Natural killer cell (primary cell): ENCODE results near the gene FGFRL1. TPM values are rescaled to one million over a fixed set of nuclear protein-coding genes. Genes with fewer than 3 reads are reported as not detected.

Experiments
- ATAC-seq, 3 donors: fragments of 150-1000 bp in 2 of 3; fragments of 200-7000 bp in 1 of 3; cut with Tn5 transposase; 1 replicate in 1 of 3; 2 replicates in 2 of 3; pipeline ENCODE4 v1.10.0; 2021; ENCODE audit warnings: mild to moderate bottlenecking in 2 of 3, moderate library complexity in 2 of 3
- DNase-seq, 2 donors: peaks; one replicate each; pipeline versions ENCODE4 v3.0.0 to v3.0.0-alpha.2; 2013 to 2021; ENCODE audit warnings: mixed read lengths in 1 of 2
- H3K27ac ChIP-seq: one replicate; pipeline ENCODE4 v1.5.1; 2013; ENCODE audit warnings: mild to moderate bottlenecking, low read length
- H3K27me3 ChIP-seq: one replicate; pipeline ENCODE4 v1.6.1; 2013; ENCODE audit warnings: low read length; ENCODE audit not compliant: control insufficient read depth, insufficient read depth
- H3K36me3 ChIP-seq: one replicate; pipeline ENCODE4 v1.6.1; 2013; ENCODE audit warnings: low read length; ENCODE audit not compliant: control insufficient read depth, insufficient read depth
- H3K4me1 ChIP-seq: one replicate; pipeline ENCODE4 v1.6.1; 2013; ENCODE audit warnings: low read length; ENCODE audit not compliant: control insufficient read depth, insufficient read depth
- H3K4me3 ChIP-seq: one replicate; pipeline ENCODE4 v1.5.1; 2013; ENCODE audit warnings: low read length
- H3K9me3 ChIP-seq: one replicate; pipeline ENCODE4 v1.6.1; 2013; ENCODE audit warnings: low read length; ENCODE audit not compliant: control insufficient read depth, insufficient read depth
- H3K27ac Mint-ChIP-seq, 2 donors: one replicate each; pipeline ENCODE4 v1.8.0; 2022; ENCODE audit warnings: mild to moderate bottlenecking in 2 of 2, mixed read lengths in 2 of 2, moderate library complexity in 1 of 2
- H3K27me3 Mint-ChIP-seq, 2 donors: one replicate each; pipeline ENCODE4 v1.8.0; 2022; ENCODE audit warnings: low read depth in 2 of 2, mixed read lengths in 2 of 2
- H3K36me3 Mint-ChIP-seq: one replicate; pipeline ENCODE4 v1.8.0; 2022; ENCODE audit warnings: mixed read lengths
- H3K4me1 Mint-ChIP-seq, 2 donors: one replicate each; pipeline ENCODE4 v1.8.0; 2022; ENCODE audit warnings: mixed read lengths in 2 of 2
- H3K4me3 Mint-ChIP-seq: one replicate; pipeline ENCODE4 v1.8.0; 2022; ENCODE audit warnings: mild to moderate bottlenecking, moderate library complexity, mixed read lengths
- H3K9me3 Mint-ChIP-seq, 2 donors: one replicate each; pipeline ENCODE4 v1.8.0; 2022; ENCODE audit warnings: mixed read lengths in 2 of 2
- WGBS: methylation state at CpG from one replicate; pipeline ENCODE4 v1.1.7; 2013; ENCODE audit warnings: missing lambda C conversion rate; ENCODE audit not compliant: insufficient coverage; 5-methylcytosine and 5-hydroxymethylcytosine counted together
- intact Hi-C: fragments of 100-400 bp; cut with micrococcal nuclease; formaldehyde crosslinking; loops from one replicate; pipeline ENCODE4 v1.14.2; 2022
- total RNA-seq, 4 donors: library from RNA; stranded (reverse); fragments of 120-200 nt in 1 of 4; gene quantifications; one replicate each; pipeline versions ENCODE4 v1.2.3 to v1.2.4, GENCODE V29; 2013 to 2022
- TF ChIP-seq, protein P1 (sequence below): fragments of 200-600 bp; IDR thresholded peaks from one replicate; pipeline ENCODE4 v1.8.0; 2022; ENCODE audit warnings: antibody characterized with exemption

FGFRL1 gene
- total RNA-seq, 3 donors from 2014 or later (not counting 1 experiment from before 2014, with no cell fraction given), result 28.0 to 39.8 (median 32.5) TPM

DNA sequence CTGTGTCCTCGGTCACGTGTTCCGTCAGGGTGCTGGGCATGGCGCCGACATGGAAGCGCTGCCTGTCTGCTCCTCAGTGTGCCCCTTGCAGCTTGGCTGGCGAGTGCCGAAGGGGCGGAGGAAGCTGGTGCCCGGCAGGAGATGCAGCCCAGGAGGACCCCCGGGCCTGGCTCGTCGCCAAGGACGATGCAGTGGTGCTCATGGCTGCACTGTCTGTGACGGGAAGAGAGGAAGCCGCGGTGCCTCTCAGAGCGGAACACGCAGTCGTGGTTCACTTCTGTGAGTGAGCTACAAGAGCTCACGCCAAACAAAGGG, 38.1 kb downstream of the FGFRL1 start:
- no peak overlapping the region for H3K27ac ChIP-seq
- H3K27ac Mint-ChIP-seq, result no peak overlapping the region
- TF ChIP-seq, protein P1, sequence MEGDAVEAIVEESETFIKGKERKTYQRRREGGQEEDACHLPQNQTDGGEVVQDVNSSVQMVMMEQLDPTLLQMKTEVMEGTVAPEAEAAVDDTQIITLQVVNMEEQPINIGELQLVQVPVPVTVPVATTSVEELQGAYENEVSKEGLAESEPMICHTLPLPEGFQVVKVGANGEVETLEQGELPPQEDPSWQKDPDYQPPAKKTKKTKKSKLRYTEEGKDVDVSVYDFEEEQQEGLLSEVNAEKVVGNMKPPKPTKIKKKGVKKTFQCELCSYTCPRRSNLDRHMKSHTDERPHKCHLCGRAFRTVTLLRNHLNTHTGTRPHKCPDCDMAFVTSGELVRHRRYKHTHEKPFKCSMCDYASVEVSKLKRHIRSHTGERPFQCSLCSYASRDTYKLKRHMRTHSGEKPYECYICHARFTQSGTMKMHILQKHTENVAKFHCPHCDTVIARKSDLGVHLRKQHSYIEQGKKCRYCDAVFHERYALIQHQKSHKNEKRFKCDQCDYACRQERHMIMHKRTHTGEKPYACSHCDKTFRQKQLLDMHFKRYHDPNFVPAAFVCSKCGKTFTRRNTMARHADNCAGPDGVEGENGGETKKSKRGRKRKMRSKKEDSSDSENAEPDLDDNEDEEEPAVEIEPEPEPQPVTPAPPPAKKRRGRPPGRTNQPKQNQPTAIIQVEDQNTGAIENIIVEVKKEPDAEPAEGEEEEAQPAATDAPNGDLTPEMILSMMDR, result no peak
- H3K36me3 Mint-ChIP-seq, result no peaks in the 10 kb centered on the region
- no peaks in the 10 kb centered on the region for H3K9me3 Mint-ChIP-seq
- no peak overlapping the region for H3K4me3 Mint-ChIP-seq
- intact Hi-C loops, result no loop called here
- peaks cover 6% of the 10 kb centered on the region for H3K27me3 ChIP-seq
- no peaks in the 10 kb centered on the region for H3K9me3 ChIP-seq
- no peaks in the 10 kb centered on the region for H3K36me3 ChIP-seq
- H3K4me1 ChIP-seq, result no peaks in the 10 kb centered on the region
- ATAC-seq, result no peak
- 83% methylated on average over 21 of the region's 21 CpGs for WGBS
- peaks cover 24 to 32% of the 10 kb centered on the region in 2 donors for H3K27me3 Mint-ChIP-seq
- DNase-seq, result peak in 1 of 2 donors; percentile 14
- no peak overlapping the region for H3K4me3 ChIP-seq
- no peaks in the 10 kb centered on the region for H3K4me1 Mint-ChIP-seq

DNA sequence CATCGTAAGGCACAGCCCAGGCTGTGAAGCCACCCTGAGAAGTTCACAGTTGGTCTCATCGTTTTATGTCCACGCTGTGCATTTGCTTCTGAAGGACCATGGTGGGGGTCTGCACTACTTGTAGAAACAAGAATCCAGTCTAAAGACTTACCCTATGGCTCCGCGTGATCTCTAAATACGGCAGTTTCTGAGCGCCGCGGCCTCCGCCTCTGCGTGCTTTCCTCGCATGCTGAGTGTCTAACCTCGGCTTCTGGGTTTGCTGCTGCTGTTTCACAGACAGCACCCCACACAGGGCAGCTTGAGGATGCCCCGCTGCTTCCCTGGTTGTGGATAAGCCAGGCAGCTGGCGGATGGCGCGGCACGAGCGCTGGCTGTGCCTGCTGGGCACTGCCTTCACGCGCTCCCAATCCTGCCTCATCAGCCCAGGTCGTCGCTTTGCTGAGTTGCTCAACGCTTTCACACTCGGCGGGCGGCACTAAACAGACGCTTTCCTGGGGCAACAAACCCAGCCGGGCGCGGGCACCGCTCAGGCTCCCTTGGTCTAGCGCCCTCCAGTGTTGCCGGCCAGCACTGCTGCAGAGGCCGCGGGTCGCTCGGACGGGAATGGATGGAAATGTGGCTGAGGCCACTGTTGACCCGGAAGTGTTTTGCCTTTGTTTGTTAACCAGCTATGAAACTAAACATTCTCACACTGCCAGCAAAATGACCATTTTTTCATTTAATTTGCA, 39.2 kb downstream of the FGFRL1 start:
- H3K27ac Mint-ChIP-seq, result no peak overlapping the region
- Histone ChIP-seq H3K4me1 (peaks cover 6% of the 10 kb centered on the region), H3K4me3 (no peak overlapping the region), H3K9me3 (no peaks in the 10 kb centered on the region), H3K36me3 (no peaks in the 10 kb centered on the region), H3K27ac (no peak overlapping the region), H3K27me3 (peaks cover 3% of the 10 kb centered on the region)
- no peak for ATAC-seq
- WGBS, result 83% methylated on average over 40 of the region's 40 CpGs
- intact Hi-C loops, result no loop called here
- TF ChIP-seq, protein P1, result no peak
- peaks cover 20 to 22% of the 10 kb centered on the region in 2 donors for H3K27me3 Mint-ChIP-seq
- no peaks in the 10 kb centered on the region for H3K9me3 Mint-ChIP-seq
- H3K4me3 Mint-ChIP-seq, result no peak overlapping the region
- H3K36me3 Mint-ChIP-seq, result no peaks in the 10 kb centered on the region
- peaks cover under 1 to 1% of the 10 kb centered on the region in 2 donors for H3K4me1 Mint-ChIP-seq
- DNase-seq, result no peak

DNA sequence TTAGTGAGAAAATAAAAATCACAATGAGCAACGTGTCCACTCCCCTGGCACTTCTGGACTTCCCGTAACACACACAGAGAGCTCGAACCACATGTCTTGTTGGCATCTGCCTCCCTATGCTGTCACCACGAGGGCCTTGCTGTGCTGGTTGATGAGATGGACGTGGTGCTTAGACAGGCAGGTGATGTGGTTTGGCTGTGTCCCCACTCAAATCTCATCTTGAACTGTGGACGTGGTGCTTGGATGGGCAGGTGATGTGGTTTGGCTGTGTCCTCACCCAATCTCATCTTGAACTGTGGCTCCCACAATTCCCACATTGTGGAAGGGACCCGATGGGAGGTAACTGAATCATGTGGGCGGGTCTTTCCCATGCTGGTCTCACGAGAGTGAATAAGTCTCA, 40.0 kb downstream of the FGFRL1 start:
- no peak overlapping the region for H3K4me3 ChIP-seq

More for the DNA sequence above, 40.0 kb downstream of the FGFRL1 start:
- TF ChIP-seq, protein P1, result no peak
- intact Hi-C loops, result no loop called here
- H3K4me3 Mint-ChIP-seq, result no peak overlapping the region
- Histone ChIP-seq H3K9me3 (no peaks in the 10 kb centered on the region), H3K27ac (no peak overlapping the region), H3K27me3 (peaks cover 1% of the 10 kb centered on the region), H3K36me3 (no peaks in the 10 kb centered on the region), H3K4me1 (peaks cover 14% of the 10 kb centered on the region)
- 70% methylated on average over 8 of the region's 9 CpGs for WGBS
- ATAC-seq (no peak), DNase-seq (peak in 1 of 2 donors; percentile 11)
- H3K4me1 Mint-ChIP-seq, result peaks cover 8 to 9% of the 10 kb centered on the region in 2 donors
- H3K36me3 Mint-ChIP-seq, result no peaks in the 10 kb centered on the region
- H3K27ac Mint-ChIP-seq, result no peak overlapping the region
- H3K27me3 Mint-ChIP-seq, result peaks cover 19 to 22% of the 10 kb centered on the region in 2 donors
- H3K9me3 Mint-ChIP-seq, result no peaks in the 10 kb centered on the region
